Panc1 (cell line): ENCODE measurements around the gene TSPAN5. TPM values are rescaled to one million over a fixed set of nuclear protein-coding genes. Genes with fewer than 3 reads are reported as not detected.
A peak's percentile ranks its signal among the peaks of the same experiment; 100 is the strongest.

Experiments
- ATAC-seq: fragments of 200-7000 bp; cut with Tn5 transposase; 2 replicates; pipeline ENCODE4 v1.9.1; 2020; ENCODE audit warnings: mild to moderate bottlenecking, moderate library complexity
- BruUV-seq: library from RNA; stranded (reverse); fragments of 400-500 nt; replicated peaks from 2 replicates; lab custom pipeline; 2021; lab: Mats Ljungman, UMichigan
- CTCF ChIA-PET: fragments of 300-600 bp; sonication (Branson Sonifier 250); formaldehyde crosslinking; loops from one replicate; lab custom pipeline; 2022; ENCODE audit warnings: antibody characterized with exemption; lab: Charles Lee
- POLR2A ChIA-PET: fragments of 300-600 bp; sonication (Branson Sonifier 250); formaldehyde crosslinking; loops from one replicate; lab custom pipeline; 2022; ENCODE audit warnings: antibody characterized with exemption; lab: Charles Lee
- DNase-seq: peaks from one replicate; pipeline ENCODE4 v3.0.0-alpha.2; 2010; ENCODE audit warnings: low read depth, low spot score
- H3K27ac ChIP-seq: 2 replicates; pipeline ENCODE4 v1.5.1; 2011; ENCODE audit warnings: mild to moderate bottlenecking, low read length, inconsistent platforms
- H3K27me3 ChIP-seq: fragments of 200-500 bp; sonication (Bioruptor generic); 2 replicates; pipeline ENCODE4 v1.6.0; 2014; ENCODE audit warnings: low read length, inconsistent platforms; ENCODE audit not compliant: control insufficient read depth, insufficient read depth
- H3K36me3 ChIP-seq: fragments of 200-500 bp; sonication (Bioruptor generic); 2 replicates; pipeline ENCODE4 v1.5.1; 2014; ENCODE audit warnings: inconsistent platforms, mild to moderate bottlenecking, low read length, moderate library complexity; ENCODE audit not compliant: control insufficient read depth, insufficient read depth
- H3K4me1 ChIP-seq: 2 replicates; pipeline ENCODE4 v1.5.1; 2011; ENCODE audit warnings: inconsistent platforms, mild to moderate bottlenecking, low read length, moderate library complexity; ENCODE audit not compliant: control insufficient read depth, insufficient read depth
- H3K4me3 ChIP-seq, 2 experiments: 2 replicates each; pipeline ENCODE4 v1.5.1; 2011 to 2012; ENCODE audit warnings: low read depth in 2 of 2, low read length in 2 of 2, mild to moderate bottlenecking in 2 of 2, inconsistent platforms in 1 of 2, moderate library complexity in 1 of 2
- H3K9me3 ChIP-seq: fragments of 200-500 bp; sonication (Bioruptor generic); 2 replicates; pipeline ENCODE4 v1.5.1; 2014; ENCODE audit warnings: low read depth, mild to moderate bottlenecking, inconsistent platforms, low read length, moderate library complexity; ENCODE audit not compliant: control insufficient read depth, insufficient read depth
- CTCF ChIP-seq: fragments of 450-650 bp; IDR thresholded peaks from 2 replicates; pipeline ENCODE4 v1.5.1; 2017; ENCODE audit warnings: mild to moderate bottlenecking
- POLR2AphosphoS5 ChIP-seq: IDR thresholded peaks from 2 replicates; pipeline ENCODE4 v1.6.1; 2012; ENCODE audit warnings: mild to moderate bottlenecking, low read depth, low read length, moderate library complexity
- REST ChIP-seq, 2 experiments: IDR thresholded peaks; 2 replicates each; pipeline ENCODE4 v1.6.1; 2011 to 2012; ENCODE audit warnings: low read depth in 2 of 2, control low read depth in 1 of 2, low read length in 1 of 2, mild to moderate bottlenecking in 1 of 2, moderate library complexity in 1 of 2; ENCODE audit not compliant: insufficient read depth in 1 of 2
- SIN3A ChIP-seq: IDR thresholded peaks from 2 replicates; pipeline ENCODE4 v1.6.1; 2012; ENCODE audit warnings: low read depth, mild to moderate bottlenecking, low read length, moderate library complexity, borderline replicate concordance; ENCODE audit not compliant: insufficient read depth
- TCF7L2 ChIP-seq: IDR thresholded peaks from 2 replicates; pipeline ENCODE4 v1.6.1; 2011; ENCODE audit warnings: mild to moderate bottlenecking, low read depth, low read length, inconsistent platforms
- in situ Hi-C: cut with HindIII; loops from 2 replicates; pipeline ENCODE4 v1.10.0; 2016; ENCODE audit warnings: low sequenced_read_pairs, low pct_unique_long_range_greater_than_20kb
- intact Hi-C: fragments of 100-400 bp; cut with micrococcal nuclease; formaldehyde crosslinking; loops from one replicate; pipeline ENCODE4 v1.10.0; 2022; ENCODE audit not compliant: unreplicated experiment
- total RNA-seq: library from RNA; stranded (reverse); gene quantifications from one replicate; pipeline ENCODE4 v1.2.1, GENCODE V29; 2021; ENCODE audit not compliant: unreplicated experiment

Gene TSPAN5
- total RNA-seq, 1 experiment from 2014 or later = 61.9 TPM

- intact Hi-C loops (no loop called here), in situ Hi-C loops (no loop called here)
- DNase-seq (no peak), ATAC-seq (no peak)
- TF ChIP-seq CTCF = no peak
- no peak for TF ChIP-seq POLR2AphosphoS5
- no peak for TF ChIP-seq REST (IDR thresholded peaks at IDR 0.05; ENCODE audit: insufficient read depth in 1 of 2, low read depth in 2 of 2, low read length in 1 of 2)
- TF ChIP-seq SIN3A = no peak
- TF ChIP-seq TCF7L2 = no peak
- POLR2A ChIA-PET = no interaction called here
- no peaks in the 10 kb centered on the region for H3K27me3 ChIP-seq
- peak overlapping the region; percentile 76 for H3K27ac ChIP-seq
- H3K4me3 ChIP-seq = no peak overlapping the region
- H3K4me1 ChIP-seq = peaks cover 75% of the 10 kb centered on the region
- CTCF ChIA-PET = no interaction called here
- H3K36me3 ChIP-seq = no peaks in the 10 kb centered on the region
- no peaks in the 10 kb centered on the region for H3K9me3 ChIP-seq
- no TSS peak for BruUV-seq
Observed at GRCh38 chr4:98643755-98644154, 14.7 kb downstream of the TSPAN5 start.

GRCh38 chr4:98642991-98643426 is 15.4 kb downstream of the TSPAN5 start:
- H3K4me1 ChIP-seq = peaks cover 75% of the 10 kb centered on the region

More at GRCh38 chr4:98642991-98643426, 15.4 kb downstream of the TSPAN5 start:
- Histone ChIP-seq H3K27me3 (no peaks in the 10 kb centered on the region), H3K27ac (peak overlapping the region; percentile 76), H3K36me3 (no peaks in the 10 kb centered on the region), H3K9me3 (no peaks in the 10 kb centered on the region), H3K4me3 (no peak overlapping the region)
- peak; percentile 91 for ATAC-seq
- no TSS peak for BruUV-seq
- intact Hi-C loops (no loop called here), in situ Hi-C loops (no loop called here)
- peak; percentile 90 for DNase-seq
- TF ChIP-seq CTCF (no peak), POLR2AphosphoS5 (no peak)
- ChIA-PET CTCF (no interaction called here), POLR2A (no interaction called here)
